ENCODE data around the gene SBNO1.
A peak's percentile ranks its signal among the peaks of the same experiment; 100 is the strongest.
"Not testable (repeated sequence)": the region's sequence is repeated elsewhere in the genome, so short reads cannot be mapped to it uniquely, and the experiment has no call there.

The SBNO1 gene

DNA sequence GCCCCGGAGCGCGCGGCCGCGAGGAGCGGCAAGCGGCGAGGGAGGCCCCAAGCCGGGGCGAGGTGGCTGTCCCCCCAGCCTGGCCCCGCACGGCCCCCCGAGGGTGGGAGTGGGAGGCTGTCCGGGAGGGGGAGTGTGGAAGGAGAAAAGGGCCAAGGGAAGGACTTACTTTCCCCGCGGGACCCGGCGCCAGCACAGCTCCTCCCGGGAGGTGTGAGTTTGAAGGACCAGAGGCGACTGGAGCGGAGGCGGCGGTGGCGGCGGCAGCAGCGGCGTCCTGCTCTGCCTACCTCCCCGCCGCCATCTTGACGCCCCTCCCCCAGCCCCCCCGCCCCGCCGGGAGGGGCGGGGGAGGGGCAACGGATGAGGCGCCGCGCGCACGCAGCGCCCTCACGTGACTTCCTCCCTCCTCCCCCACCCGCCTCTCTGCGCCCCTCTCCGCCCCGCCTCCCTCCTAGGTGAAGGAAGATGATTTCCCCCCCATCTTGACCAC is at the start of gene SBNO1:
SBNO1 (minus strand) TSS at position 316 of the 493 bp plus-strand sequence. CDS start 14,406 bp downstream, outside the sequence.
- peak; percentile 81 for DNase-seq

DNA sequence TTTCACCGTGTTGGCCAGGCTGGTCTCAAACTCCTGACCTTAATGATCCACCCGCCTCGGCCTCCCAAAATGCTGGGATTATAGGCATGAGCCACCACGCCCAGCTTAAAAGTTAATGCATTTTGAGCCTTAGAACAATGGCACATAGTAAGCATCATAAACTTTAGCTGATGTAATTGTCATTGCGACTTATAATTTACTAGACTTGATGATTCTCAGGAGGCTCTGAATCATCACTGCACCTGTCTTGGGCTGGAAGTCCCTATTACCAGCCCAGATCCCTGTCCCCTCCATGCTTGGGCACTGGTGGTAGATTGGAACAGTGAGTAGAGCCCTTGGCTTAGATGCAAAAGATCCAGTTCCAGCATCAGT is 45.4 kb upstream of the SBNO1 start:
- DNase-seq = no peak

- not testable (repeated sequence) for DNase-seq
These were observed 44.8 kb upstream of the SBNO1 start for GRCh38 chr12:123409284-123410040.

GRCh38 chr12:123408619-123409018 is 44.0 kb upstream of the SBNO1 start:
- DNase-seq = not testable (repeated sequence)

GRCh38 chr12:123407934-123408333 is 43.3 kb upstream of the SBNO1 start:
- not testable (repeated sequence) for DNase-seq

DNA sequence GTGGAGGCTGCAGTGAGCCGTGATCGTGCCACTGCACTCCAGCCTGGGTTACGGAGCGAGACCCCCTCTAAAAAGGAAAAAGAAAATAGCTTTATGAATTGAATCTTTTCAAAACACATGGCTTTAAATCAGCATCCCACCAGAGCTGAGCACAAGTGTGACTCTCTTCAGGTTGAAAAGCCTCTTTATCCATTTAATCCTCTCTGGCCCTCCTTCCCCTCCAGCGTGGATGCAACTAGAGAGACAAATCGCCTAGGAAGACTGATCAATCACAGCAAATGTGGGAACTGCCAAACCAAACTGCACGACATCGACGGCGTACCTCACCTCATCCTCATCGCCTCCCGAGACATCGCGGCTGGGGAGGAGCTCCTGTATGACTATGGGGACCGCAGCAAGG is 42.6 kb upstream of the SBNO1 start:
- not testable (repeated sequence) for DNase-seq

- no peak for DNase-seq
These were observed 39.9 kb upstream of the SBNO1 start for GRCh38 chr12:123404581-123404980.

DNA sequence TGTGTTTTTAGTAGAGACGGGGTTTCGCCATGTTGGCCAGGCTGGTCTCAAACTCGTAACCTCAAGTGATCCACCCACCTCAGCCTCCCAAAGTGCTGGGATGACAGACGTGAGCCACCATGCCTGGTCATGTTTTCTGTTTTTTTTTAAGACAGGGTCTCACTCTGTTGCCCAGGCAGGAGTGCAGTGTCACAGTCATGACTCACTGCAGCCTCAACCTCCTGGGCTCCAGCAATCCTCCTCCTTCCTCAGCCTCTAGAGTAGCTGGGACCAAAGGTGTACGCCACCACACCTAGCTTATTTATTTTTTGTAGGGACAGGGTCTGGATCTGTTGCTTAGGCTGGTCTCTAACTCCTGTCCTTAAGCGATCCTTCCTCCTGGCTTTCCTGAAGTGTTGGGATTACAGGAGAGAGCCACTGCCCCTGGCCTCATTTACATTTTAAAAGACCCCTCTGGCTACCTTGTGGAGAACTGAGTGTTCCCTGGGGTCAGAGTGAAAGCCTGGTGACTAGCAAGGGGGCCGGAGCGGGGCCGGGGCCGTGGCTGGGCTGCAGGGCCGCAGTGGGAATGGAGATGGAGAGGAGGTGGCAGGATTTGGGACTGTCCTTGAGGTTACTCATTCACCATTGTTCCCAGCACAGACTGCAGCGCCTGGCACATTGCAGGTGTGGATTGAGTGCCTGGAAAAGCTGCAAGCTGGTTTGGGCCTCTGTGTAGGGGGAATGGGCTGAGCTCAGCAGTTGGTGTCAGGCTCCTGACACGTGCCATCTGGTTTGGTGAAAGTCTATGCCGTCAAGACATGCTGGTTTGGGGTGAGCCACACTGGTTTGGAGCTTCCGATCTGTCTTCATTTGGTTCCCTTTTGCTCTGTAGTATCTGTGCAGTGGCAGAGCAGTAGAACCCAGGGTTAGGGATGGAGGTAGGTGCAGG is 37.4 kb upstream of the SBNO1 start:
- no peak for DNase-seq

- DNase-seq = no peak
These were observed 34.6 kb upstream of the SBNO1 start for GRCh38 chr12:123399255-123399617.

GRCh38 chr12:123398550-123399254 is 34.1 kb upstream of the SBNO1 start:
- DNase-seq = no peak

GRCh38 chr12:123398177-123398549 is 33.5 kb upstream of the SBNO1 start:
- no peak for DNase-seq

GRCh38 chr12:123397400-123397799 is 32.8 kb upstream of the SBNO1 start:
- no peak for DNase-seq

- no peak for DNase-seq
These were observed 32.3 kb upstream of the SBNO1 start for GRCh38 chr12:123396954-123397353.

- DNase-seq = no peak
These were observed 31.9 kb upstream of the SBNO1 start for GRCh38 chr12:123396543-123396942.

- DNase-seq = no peak
These were observed 30.6 kb upstream of the SBNO1 start for GRCh38 chr12:123395236-123395635.

DNA sequence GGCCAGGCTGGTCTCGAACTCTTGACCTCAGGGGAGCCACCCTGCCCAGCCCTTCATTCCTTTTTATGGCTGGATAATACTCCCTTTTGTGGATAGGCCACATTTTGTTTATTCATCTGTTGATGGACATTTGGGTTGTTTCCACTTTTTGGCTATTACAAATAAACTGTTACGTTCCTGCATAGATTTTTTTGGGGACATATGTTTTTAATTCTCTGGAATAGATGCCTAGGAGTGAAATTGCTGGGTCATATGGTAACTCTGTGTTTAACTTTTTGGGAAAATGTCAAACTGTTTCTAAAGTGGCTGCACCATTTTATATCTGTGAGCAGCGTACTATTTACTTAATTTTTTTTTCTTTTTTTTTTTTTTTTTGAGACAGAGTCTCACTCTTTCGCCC is 29.1 kb upstream of the SBNO1 start:
- no peak for DNase-seq

DNA sequence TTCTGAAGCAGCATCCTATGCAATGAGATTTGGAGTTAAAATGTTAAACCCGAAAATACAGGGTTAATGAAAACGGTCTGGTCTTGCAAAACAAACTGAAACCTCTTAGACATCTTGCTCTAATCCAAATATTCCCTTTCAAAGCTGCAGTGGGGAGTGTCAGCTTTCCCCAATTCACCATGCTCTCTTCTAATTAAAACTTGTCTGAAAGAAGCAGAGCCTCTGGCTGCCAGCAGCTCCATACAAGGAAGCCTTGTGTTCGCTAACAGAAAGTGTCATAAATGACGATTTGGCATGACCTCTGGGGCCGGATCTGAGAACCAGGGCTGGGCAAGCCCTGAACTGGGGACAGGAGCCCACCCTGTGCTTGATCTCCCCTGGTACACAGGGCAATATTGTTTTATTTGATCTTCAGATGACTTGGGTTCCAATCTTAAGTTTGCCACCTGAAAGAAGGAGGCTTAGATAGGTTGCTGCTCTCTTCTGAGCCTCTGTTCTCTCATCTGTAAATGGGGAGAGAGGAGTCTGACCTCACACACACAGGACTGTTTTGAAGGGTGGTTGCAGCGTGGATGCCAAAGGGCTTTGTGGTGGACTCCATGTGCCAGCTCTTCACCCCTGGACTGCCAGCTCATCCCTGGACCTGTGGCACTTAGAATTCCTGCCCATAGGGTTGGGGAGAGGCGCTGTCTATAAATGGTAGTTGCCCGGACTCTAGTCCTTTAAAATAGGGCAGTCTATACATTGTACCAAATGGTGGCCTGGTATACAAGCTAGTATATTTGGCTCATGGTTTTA is 27.1 kb upstream of the SBNO1 start:
- no peak for DNase-seq

GRCh38 chr12:123390498-123391426 is 26.1 kb upstream of the SBNO1 start:
- DNase-seq = no peak

DNA sequence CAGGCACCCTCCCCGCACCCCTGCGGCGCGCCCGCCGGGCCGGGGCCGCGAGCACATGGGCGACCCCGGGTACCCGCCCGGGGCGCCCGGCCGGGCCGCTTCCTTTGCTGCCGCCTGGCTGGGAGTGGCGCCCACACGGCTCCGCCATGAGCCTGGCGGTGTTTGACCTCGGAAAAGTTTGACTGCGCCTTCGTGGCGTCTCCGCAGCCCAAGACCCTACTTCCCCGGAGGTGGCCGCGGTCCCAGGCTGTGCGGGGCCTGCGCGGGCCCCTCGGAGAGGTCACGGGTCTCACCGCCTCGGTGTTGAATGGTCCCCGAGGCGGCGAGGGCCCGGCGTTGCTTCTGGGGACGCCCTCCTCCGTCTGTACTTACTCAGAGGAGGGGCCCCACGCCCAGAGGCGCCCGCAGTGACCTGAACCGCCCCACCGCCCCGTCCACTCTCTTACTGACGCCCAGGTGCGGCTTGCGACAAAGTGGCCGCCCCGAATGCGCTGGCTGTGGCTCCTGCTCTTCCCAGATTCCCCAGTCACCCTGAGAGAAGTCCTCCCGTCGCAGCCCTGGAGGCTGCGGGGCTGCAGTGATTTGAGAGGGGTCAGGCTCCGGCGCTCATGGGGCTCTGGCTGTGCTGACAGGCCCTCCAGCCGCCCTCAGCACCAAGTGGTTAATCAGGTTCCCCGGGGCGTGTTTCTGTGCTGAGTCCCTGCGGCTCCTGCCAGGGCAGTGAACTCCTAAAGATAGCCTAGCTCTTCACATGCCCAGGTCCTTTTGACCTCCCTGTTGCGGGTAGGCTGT is 25.1 kb upstream of the SBNO1 start:
- DNase-seq = no peak

DNA sequence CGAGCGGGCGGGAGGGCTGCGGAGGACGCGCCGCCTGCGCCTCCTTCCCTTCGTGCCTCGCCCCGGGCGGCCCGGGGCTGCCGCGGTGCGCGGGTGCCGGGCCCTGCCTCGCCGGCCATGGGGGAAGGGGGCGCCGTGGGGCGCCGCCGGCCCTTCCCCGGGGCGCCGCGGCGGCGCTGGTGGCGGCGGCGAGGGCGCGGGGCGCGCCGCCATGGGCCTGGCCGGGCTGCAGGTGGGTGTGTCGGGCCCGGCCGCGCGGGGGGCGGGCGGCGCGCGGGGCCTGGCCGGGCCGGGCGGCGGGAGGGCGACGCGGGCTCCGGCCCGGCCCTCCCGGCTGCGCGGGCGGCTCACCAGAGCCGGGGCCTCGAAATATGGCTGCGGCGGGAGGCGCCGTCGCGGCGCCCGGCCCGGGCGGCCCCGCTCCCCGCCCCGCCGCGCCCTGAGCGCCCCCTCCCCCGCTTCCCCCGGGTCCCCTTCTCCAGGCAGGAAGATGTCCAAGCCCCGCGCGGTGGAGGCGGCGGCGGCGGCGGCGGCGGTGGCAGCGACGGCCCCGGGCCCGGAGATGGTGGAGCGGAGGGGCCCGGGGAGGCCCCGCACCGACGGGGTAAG is 24.4 kb upstream of the SBNO1 start:
- no peak for DNase-seq

All from SHP77 treated with DMSO at 0.1 percent for 48 hours (cell line).